ENCODE data around the gene HOXD13.

HOXD13 gene

GRCh38 chr2:176081837-176082524, 10.5 kb upstream of the HOXD13 start:
- FAIRE-seq = no peak
- no peak for TF ChIP-seq CTCF (IDR thresholded peaks at IDR 0.05; ENCODE audit: insufficient read depth, missing control alignments)
- DNase-seq (ENCODE audit: insufficient read length, low spot score) = no peak

- no peak for DNase-seq (ENCODE audit: insufficient read length, low spot score)
- no peak for TF ChIP-seq CTCF (IDR thresholded peaks at IDR 0.05; ENCODE audit: insufficient read depth, missing control alignments)
- FAIRE-seq = no peak
These were observed 10.0 kb upstream of the HOXD13 start for GRCh38 chr2:176082525-176082823.

- DNase-seq (ENCODE audit: insufficient read length, low spot score) = no peak
- TF ChIP-seq CTCF (IDR thresholded peaks at IDR 0.05; ENCODE audit: insufficient read depth, missing control alignments) = no peak
- FAIRE-seq = no peak
These were observed 9.4 kb upstream of the HOXD13 start for GRCh38 chr2:176082824-176083751.

GRCh38 chr2:176083796-176084261, 8.7 kb upstream of the HOXD13 start, which contains the start of gene EVX2:
Gene EVX2, minus strand, starts transcription at chr2:176083962. Its CDS starts 186 bp downstream, at chr2:176083776.
- TF ChIP-seq CTCF (IDR thresholded peaks at IDR 0.05; ENCODE audit: insufficient read depth, missing control alignments) = no peak

GRCh38 chr2:176084611-176085119, 7.9 kb upstream of the HOXD13 start:
- FAIRE-seq = no peak
- TF ChIP-seq CTCF (IDR thresholded peaks at IDR 0.05; ENCODE audit: insufficient read depth, missing control alignments) = no peak
- no peak for DNase-seq (ENCODE audit: insufficient read length, low spot score)

More at GRCh38 chr2:176083796-176084261, 8.7 kb upstream of the HOXD13 start, which contains the start of gene EVX2:
- FAIRE-seq = no peak
- no peak for DNase-seq (ENCODE audit: insufficient read length, low spot score)

GRCh38 chr2:176085120-176085788, 7.3 kb upstream of the HOXD13 start:
- no peak for TF ChIP-seq CTCF (IDR thresholded peaks at IDR 0.05; ENCODE audit: insufficient read depth, missing control alignments)
- FAIRE-seq = no peak
- no peak for DNase-seq (ENCODE audit: insufficient read length, low spot score)
